ENCODE data around the gene KLB. TPM values are rescaled to one million over a fixed set of nuclear protein-coding genes. Genes with fewer than 3 reads are reported as not detected.
"Not testable (repeated sequence)": the region's sequence is repeated elsewhere in the genome, so short reads cannot be mapped to it uniquely, and the experiment has no call there.

Gene KLB
- total and polyA plus RNA-seq, 2 experiments from 2014 or later: 0.03 to 0.19 TPM

DNA sequence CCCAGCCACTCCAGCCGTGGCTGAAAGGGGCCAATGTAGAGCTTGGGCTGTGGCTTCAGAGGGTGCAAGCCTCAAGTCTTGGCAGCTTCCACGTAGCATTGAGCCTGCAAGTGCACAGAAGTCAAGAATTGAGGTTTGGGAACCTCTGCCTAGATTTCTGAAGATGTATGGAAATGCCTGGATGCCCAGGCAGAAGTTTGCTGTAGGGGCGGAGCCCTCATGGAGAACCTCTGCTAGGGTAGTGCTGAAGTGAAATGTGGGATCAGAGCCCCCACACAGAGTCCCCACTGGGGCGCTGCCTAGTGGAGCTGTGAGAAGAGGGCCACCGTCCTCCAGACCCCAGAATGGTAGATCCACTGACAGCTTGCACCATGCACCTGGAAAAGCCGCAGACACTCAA is 35.5 kb upstream of the KLB start:
- H3K4me1 Mint-ChIP-seq, H3K27ac Mint-ChIP-seq: not testable (repeated sequence)
- H3K9me3 Mint-ChIP-seq: peaks cover 38% of the 10 kb centered on the region

DNA sequence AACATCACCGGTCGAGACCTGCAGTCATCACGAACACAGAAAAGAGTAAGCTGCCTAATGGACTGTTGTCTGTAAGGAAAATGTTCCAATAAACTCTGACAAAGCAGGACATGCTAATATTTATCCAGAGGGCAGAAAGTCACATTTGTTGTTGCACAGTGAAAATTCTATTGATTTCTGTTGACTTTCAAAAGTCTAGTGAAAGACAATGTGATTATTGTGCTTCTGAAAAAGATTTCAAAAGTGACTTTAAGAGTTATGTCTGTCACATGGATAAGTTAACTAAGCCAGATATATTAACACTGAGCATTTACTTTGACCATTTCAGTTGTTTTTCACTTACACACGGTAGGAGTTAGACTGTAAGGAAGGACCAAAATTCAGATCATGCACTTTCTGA is 31.3 kb upstream of the KLB start:
- no peaks in the 10 kb centered on the region for H3K27me3 ChIP-seq (ENCODE audit: insufficient read depth)
- Mint-ChIP-seq H3K9me3 (peaks cover 31% of the 10 kb centered on the region), H3K27me3 (ENCODE audit: insufficient read depth, low read depth, poor library complexity) (peaks cover 6% of the 10 kb centered on the region), H3K4me1 (no peaks in the 10 kb centered on the region), H3K27ac (no peak overlapping the region), H3K4me3 (no peak overlapping the region), H3K36me3 (ENCODE audit: low read depth) (peaks cover 13% of the 10 kb centered on the region)
- H3F3A ChIP-seq (replicated peaks; ENCODE audit: low read depth): no peaks in the 10 kb centered on the region
- no peak overlapping the region for H2AFZ ChIP-seq
- H3K36me3 ChIP-seq (ENCODE audit: insufficient read depth): no peaks in the 10 kb centered on the region
- no peak overlapping the region for H3K27ac ChIP-seq (ENCODE audit: low read depth)
- H3K79me2 ChIP-seq (replicated peaks; ENCODE audit: insufficient read depth): no peaks in the 10 kb centered on the region
- ATAC-seq (no peak), DNase-seq (ENCODE audit: low spot score) (no peak)
- no peaks in the 10 kb centered on the region for H3K9me2 ChIP-seq (ENCODE audit: insufficient read depth)
- no peak overlapping the region for H3K4me2 ChIP-seq
- TF ChIP-seq, protein P1, sequence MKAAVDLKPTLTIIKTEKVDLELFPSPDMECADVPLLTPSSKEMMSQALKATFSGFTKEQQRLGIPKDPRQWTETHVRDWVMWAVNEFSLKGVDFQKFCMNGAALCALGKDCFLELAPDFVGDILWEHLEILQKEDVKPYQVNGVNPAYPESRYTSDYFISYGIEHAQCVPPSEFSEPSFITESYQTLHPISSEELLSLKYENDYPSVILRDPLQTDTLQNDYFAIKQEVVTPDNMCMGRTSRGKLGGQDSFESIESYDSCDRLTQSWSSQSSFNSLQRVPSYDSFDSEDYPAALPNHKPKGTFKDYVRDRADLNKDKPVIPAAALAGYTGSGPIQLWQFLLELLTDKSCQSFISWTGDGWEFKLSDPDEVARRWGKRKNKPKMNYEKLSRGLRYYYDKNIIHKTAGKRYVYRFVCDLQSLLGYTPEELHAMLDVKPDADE (IDR thresholded peaks at IDR 0.05): no peak
- TF ChIP-seq CREB1 (CRISPR knock-in tag; IDR thresholded peaks at IDR 0.05; ENCODE audit: low read depth) (no peak), ZNF114 (CRISPR knock-in tag; IDR thresholded peaks at IDR 0.05) (no peak), STAT1 (IDR thresholded peaks at IDR 0.05; ENCODE audit: unreplicated experiment) (no peak), POLR2AphosphoS5 (IDR thresholded peaks at IDR 0.05; ENCODE audit: low read depth) (no peak)
- TF ChIP-seq, protein P2, sequence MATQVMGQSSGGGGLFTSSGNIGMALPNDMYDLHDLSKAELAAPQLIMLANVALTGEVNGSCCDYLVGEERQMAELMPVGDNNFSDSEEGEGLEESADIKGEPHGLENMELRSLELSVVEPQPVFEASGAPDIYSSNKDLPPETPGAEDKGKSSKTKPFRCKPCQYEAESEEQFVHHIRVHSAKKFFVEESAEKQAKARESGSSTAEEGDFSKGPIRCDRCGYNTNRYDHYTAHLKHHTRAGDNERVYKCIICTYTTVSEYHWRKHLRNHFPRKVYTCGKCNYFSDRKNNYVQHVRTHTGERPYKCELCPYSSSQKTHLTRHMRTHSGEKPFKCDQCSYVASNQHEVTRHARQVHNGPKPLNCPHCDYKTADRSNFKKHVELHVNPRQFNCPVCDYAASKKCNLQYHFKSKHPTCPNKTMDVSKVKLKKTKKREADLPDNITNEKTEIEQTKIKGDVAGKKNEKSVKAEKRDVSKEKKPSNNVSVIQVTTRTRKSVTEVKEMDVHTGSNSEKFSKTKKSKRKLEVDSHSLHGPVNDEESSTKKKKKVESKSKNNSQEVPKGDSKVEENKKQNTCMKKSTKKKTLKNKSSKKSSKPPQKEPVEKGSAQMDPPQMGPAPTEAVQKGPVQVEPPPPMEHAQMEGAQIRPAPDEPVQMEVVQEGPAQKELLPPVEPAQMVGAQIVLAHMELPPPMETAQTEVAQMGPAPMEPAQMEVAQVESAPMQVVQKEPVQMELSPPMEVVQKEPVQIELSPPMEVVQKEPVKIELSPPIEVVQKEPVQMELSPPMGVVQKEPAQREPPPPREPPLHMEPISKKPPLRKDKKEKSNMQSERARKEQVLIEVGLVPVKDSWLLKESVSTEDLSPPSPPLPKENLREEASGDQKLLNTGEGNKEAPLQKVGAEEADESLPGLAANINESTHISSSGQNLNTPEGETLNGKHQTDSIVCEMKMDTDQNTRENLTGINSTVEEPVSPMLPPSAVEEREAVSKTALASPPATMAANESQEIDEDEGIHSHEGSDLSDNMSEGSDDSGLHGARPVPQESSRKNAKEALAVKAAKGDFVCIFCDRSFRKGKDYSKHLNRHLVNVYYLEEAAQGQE (IDR thresholded peaks at IDR 0.05; ENCODE audit: unreplicated experiment): no peak
- no peaks in the 10 kb centered on the region for H4K20me1 ChIP-seq (replicated peaks; ENCODE audit: insufficient read depth)
- H3K4me3 ChIP-seq: no peak overlapping the region
- no peaks in the 10 kb centered on the region for H3K4me1 ChIP-seq (ENCODE audit: insufficient read depth)

More for the DNA sequence above, 35.5 kb upstream of the KLB start:
- not testable (repeated sequence) for ATAC-seq; H3F3A ChIP-seq (replicated peaks; ENCODE audit: low read depth); DNase-seq (ENCODE audit: low spot score); H4K20me1 ChIP-seq (replicated peaks; ENCODE audit: insufficient read depth); H3K36me3 ChIP-seq (ENCODE audit: insufficient read depth); H3K4me3 Mint-ChIP-seq; H3K4me2 ChIP-seq; H3K27me3 Mint-ChIP-seq (ENCODE audit: insufficient read depth, low read depth, poor library complexity); H3K79me2 ChIP-seq (replicated peaks; ENCODE audit: insufficient read depth); H3K4me1 ChIP-seq (ENCODE audit: insufficient read depth); H2AFZ ChIP-seq; H3K27ac ChIP-seq (ENCODE audit: low read depth); H3K4me3 ChIP-seq; H3K9me2 ChIP-seq (ENCODE audit: insufficient read depth)
- peaks cover 17% of the 10 kb centered on the region for H3K36me3 Mint-ChIP-seq (ENCODE audit: low read depth)
- peaks cover 11% of the 10 kb centered on the region; the same call in 1 of the 2 replicates for H3K27me3 ChIP-seq (ENCODE audit: insufficient read depth)

GRCh38 chr4:39383690-39384089 is 23.0 kb upstream of the KLB start:
- Mint-ChIP-seq H3K4me3 (no peak overlapping the region), H3K4me1 (peaks cover 5% of the 10 kb centered on the region), H3K27me3 (ENCODE audit: insufficient read depth, low read depth, poor library complexity) (peaks cover 10% of the 10 kb centered on the region), H3K9me3 (no peaks in the 10 kb centered on the region; the same call in 2 of the 3 replicates), H3K36me3 (ENCODE audit: low read depth) (no peaks in the 10 kb centered on the region), H3K27ac (no peak overlapping the region)
- no peaks in the 10 kb centered on the region for H4K20me1 ChIP-seq (replicated peaks; ENCODE audit: insufficient read depth)
- H2AFZ ChIP-seq: no peak overlapping the region
- no peak overlapping the region for H3K27ac ChIP-seq (ENCODE audit: low read depth)
- H3K36me3 ChIP-seq (ENCODE audit: insufficient read depth): no peaks in the 10 kb centered on the region
- no peaks in the 10 kb centered on the region for H3K4me1 ChIP-seq (ENCODE audit: insufficient read depth)
- H3K4me2 ChIP-seq: no peak overlapping the region
- DNase-seq (ENCODE audit: low spot score): no peak
- no peaks in the 10 kb centered on the region for H3F3A ChIP-seq (replicated peaks; ENCODE audit: low read depth)
- H3K9me2 ChIP-seq (ENCODE audit: insufficient read depth): peaks cover 14% of the 10 kb centered on the region
- no peaks in the 10 kb centered on the region for H3K79me2 ChIP-seq (replicated peaks; ENCODE audit: insufficient read depth)
- no peaks in the 10 kb centered on the region for H3K27me3 ChIP-seq (ENCODE audit: insufficient read depth)
- no peak overlapping the region for H3K4me3 ChIP-seq
- no peak for ATAC-seq
- no peak for TF ChIP-seq ZNF462 (CRISPR knock-in tag; IDR thresholded peaks at IDR 0.05)
